ENCODE data around the gene FAM98A. TPM values are rescaled to one million over a fixed set of nuclear protein-coding genes. Genes with fewer than 3 reads are reported as not detected.

Gene FAM98A
- total and polyA plus RNA-seq, 9 of the 15 experiments (the other 6 are each of a cell fraction or from before 2014, with no cell fraction given) = 16.5 to 238 (median 44.6) TPM

GRCh38 chr2:33599175-33599942 lies at the start of gene FAM98A (continued):
- TF ChIP-seq STAT6 (CRISPR knock-in tag; IDR thresholded peaks at IDR 0.05) (0 out of 2 replicates have a peak, but pooled peaks have one; percentile 43), NR3C1 (CRISPR knock-in tag; IDR thresholded peaks at IDR 0.05) (no peak), ZNF695 (CRISPR knock-in tag; IDR thresholded peaks at IDR 0.05) (no peak), PML (IDR thresholded peaks at IDR 0.05; ENCODE audit: low read length) (peak; percentile 16; the same call in 1 of the 2 replicates), RBM25 (IDR thresholded peaks at IDR 0.05; ENCODE audit: low read depth, low read length, severe bottlenecking) (no peak), ATF1 (CRISPR knock-in tag; IDR thresholded peaks at IDR 0.05) (no peak), ATF1 (tag; IDR thresholded peaks at IDR 0.05) (peak; percentile 73), DACH1 (IDR thresholded peaks at IDR 0.05; ENCODE audit: partially characterized antibody) (peak; percentile 5), HCFC1 (IDR thresholded peaks at IDR 0.05; ENCODE audit: low read depth, low read length) (peak; percentile 70), TFAM (CRISPR knock-in tag; conservative IDR thresholded peaks at IDR 0.05) (no peak), ZNF395 (CRISPR knock-in tag; IDR thresholded peaks at IDR 0.05) (0 out of 2 replicates have a peak, but pooled peaks have one; percentile 44)
- TF ChIP-seq, protein P1, sequence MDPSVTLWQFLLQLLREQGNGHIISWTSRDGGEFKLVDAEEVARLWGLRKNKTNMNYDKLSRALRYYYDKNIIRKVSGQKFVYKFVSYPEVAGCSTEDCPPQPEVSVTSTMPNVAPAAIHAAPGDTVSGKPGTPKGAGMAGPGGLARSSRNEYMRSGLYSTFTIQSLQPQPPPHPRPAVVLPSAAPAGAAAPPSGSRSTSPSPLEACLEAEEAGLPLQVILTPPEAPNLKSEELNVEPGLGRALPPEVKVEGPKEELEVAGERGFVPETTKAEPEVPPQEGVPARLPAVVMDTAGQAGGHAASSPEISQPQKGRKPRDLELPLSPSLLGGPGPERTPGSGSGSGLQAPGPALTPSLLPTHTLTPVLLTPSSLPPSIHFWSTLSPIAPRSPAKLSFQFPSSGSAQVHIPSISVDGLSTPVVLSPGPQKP (CRISPR knock-in tag; IDR thresholded peaks at IDR 0.05) = no peak
- TF ChIP-seq, protein P2, sequence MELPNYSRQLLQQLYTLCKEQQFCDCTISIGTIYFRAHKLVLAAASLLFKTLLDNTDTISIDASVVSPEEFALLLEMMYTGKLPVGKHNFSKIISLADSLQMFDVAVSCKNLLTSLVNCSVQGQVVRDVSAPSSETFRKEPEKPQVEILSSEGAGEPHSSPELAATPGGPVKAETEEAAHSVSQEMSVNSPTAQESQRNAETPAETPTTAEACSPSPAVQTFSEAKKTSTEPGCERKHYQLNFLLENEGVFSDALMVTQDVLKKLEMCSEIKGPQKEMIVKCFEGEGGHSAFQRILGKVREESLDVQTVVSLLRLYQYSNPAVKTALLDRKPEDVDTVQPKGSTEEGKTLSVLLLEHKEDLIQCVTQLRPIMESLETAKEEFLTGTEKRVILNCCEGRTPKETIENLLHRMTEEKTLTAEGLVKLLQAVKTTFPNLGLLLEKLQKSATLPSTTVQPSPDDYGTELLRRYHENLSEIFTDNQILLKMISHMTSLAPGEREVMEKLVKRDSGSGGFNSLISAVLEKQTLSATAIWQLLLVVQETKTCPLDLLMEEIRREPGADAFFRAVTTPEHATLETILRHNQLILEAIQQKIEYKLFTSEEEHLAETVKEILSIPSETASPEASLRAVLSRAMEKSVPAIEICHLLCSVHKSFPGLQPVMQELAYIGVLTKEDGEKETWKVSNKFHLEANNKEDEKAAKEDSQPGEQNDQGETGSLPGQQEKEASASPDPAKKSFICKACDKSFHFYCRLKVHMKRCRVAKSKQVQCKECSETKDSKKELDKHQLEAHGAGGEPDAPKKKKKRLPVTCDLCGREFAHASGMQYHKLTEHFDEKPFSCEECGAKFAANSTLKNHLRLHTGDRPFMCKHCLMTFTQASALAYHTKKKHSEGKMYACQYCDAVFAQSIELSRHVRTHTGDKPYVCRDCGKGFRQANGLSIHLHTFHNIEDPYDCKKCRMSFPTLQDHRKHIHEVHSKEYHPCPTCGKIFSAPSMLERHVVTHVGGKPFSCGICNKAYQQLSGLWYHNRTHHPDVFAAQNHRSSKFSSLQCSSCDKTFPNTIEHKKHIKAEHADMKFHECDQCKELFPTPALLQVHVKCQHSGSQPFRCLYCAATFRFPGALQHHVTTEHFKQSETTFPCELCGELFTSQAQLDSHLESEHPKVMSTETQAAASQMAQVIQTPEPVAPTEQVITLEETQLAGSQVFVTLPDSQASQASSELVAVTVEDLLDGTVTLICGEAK (IDR thresholded peaks at IDR 0.05) = peak; percentile 17; the same call in 1 of the 2 replicates
- TF ChIP-seq, protein P2 (CRISPR knock-in tag; IDR thresholded peaks at IDR 0.05) = no peak
